ENCODE results near the gene OR2T2. TPM values are rescaled to one million over a fixed set of nuclear protein-coding genes. Genes with fewer than 3 reads are reported as not detected.
A peak's percentile ranks its signal among the peaks of the same experiment; 100 is the strongest.
"Not testable (repeated sequence)": the region's sequence is repeated elsewhere in the genome, so short reads cannot be mapped to it uniquely, and the experiment has no call there.

OR2T2 gene
- not detected in 2 replicates for total RNA-seq
- not detected in 2 replicates for polyA plus RNA-seq
- not detected in 2 replicates for polyA plus RNA-seq (2012)
- not detected in 2 replicates for polyA minus RNA-seq (ENCODE audit: low replicate concordance)

- H2AFZ ChIP-seq (ENCODE audit: low read length); H4K20me1 ChIP-seq (ENCODE audit: control insufficient read depth, extremely low read depth, insufficient read depth, low read length); H3K9me3 ChIP-seq (ENCODE audit: control insufficient read depth, insufficient read depth, low read depth, low read length); H3K4me3 ChIP-seq (replicated peaks in 1 of 4; ENCODE audit: control extremely low read depth in 1 of 4, insufficient read depth in 1 of 4, low read depth in 3 of 4, low read length in 4 of 4); DNase-seq (ENCODE audit: low read depth in 2 of 2); H3K4me1 ChIP-seq (ENCODE audit: control insufficient read depth, extremely low read depth, insufficient read depth, low read length); H3K4me2 ChIP-seq (ENCODE audit: extremely low read depth, insufficient read depth, low read length); H3K27ac ChIP-seq (ENCODE audit: insufficient read depth, low read length); H3K79me2 ChIP-seq (ENCODE audit: control insufficient read depth, insufficient read depth, low read length); H3K9ac ChIP-seq (ENCODE audit: insufficient read depth, low read length); H3K36me3 ChIP-seq (ENCODE audit: control insufficient read depth, insufficient read depth, low read length); H3K27me3 ChIP-seq (ENCODE audit: control insufficient read depth, insufficient read depth, low read length): not testable (repeated sequence)
These were observed at the start of gene OR2T2 for GRCh38 chr1:248445399-248445798. Gene OR2T2, plus strand, starts transcription at chr1:248445637. Its CDS starts 7,161 bp downstream, at chr1:248452798.

GRCh38 chr1:248402748-248403147 lies 42.7 kb upstream of the OR2T2 start, which contains the start of gene OR2T1:
Gene OR2T1, plus strand, starts transcription at chr1:248403048. Its CDS starts 3,100 bp downstream, at chr1:248406148.
- no peak within 1 kb of the TSS for H3K27ac ChIP-seq (ENCODE audit: insufficient read depth, low read length)
- H3K9ac ChIP-seq (ENCODE audit: insufficient read depth, low read length): no peak within 1 kb of the TSS
- no peak within 1 kb of the TSS for H3K4me2 ChIP-seq (ENCODE audit: extremely low read depth, insufficient read depth, low read length)
- no peaks in the 10 kb centered on the region for H3K27me3 ChIP-seq (ENCODE audit: control insufficient read depth, insufficient read depth, low read length)
- H4K20me1 ChIP-seq (ENCODE audit: control insufficient read depth, extremely low read depth, insufficient read depth, low read length): no peaks in the 10 kb centered on the region
- H3K36me3 ChIP-seq (ENCODE audit: control insufficient read depth, insufficient read depth, low read length): no peaks in the 10 kb centered on the region
- DNase-seq (ENCODE audit: low read depth in 2 of 2): no peak
- TF ChIP-seq EZH2 (IDR thresholded peaks at IDR 0.05; ENCODE audit: low read length, missing control alignments) (no peak), CTCF (conservative IDR thresholded peaks at IDR 0.05 in 1 of 2, IDR thresholded peaks at IDR 0.05 in 1 of 2; ENCODE audit: low read depth in 1 of 2, low read length in 2 of 2) (no peak)
- H2AFZ ChIP-seq (ENCODE audit: low read length): no peak within 1 kb of the TSS
- H3K9me3 ChIP-seq (ENCODE audit: control insufficient read depth, insufficient read depth, low read depth, low read length): no peaks in the 10 kb centered on the region
- no peaks in the 10 kb centered on the region for H3K4me1 ChIP-seq (ENCODE audit: control insufficient read depth, extremely low read depth, insufficient read depth, low read length)
- no peak within 1 kb of the TSS for H3K4me3 ChIP-seq (replicated peaks in 1 of 4; ENCODE audit: control extremely low read depth in 1 of 4, insufficient read depth in 1 of 4, low read depth in 3 of 4, low read length in 4 of 4)
- H3K79me2 ChIP-seq (ENCODE audit: control insufficient read depth, insufficient read depth, low read length): no peaks in the 10 kb centered on the region

GRCh38 chr1:248404024-248404423 lies 41.4 kb upstream of the OR2T2 start:
- H3K9me3 ChIP-seq (ENCODE audit: control insufficient read depth, insufficient read depth, low read depth, low read length): no peaks in the 10 kb centered on the region
- H3K79me2 ChIP-seq (ENCODE audit: control insufficient read depth, insufficient read depth, low read length): no peaks in the 10 kb centered on the region
- no peaks in the 10 kb centered on the region for H3K4me1 ChIP-seq (ENCODE audit: control insufficient read depth, extremely low read depth, insufficient read depth, low read length)
- H4K20me1 ChIP-seq (ENCODE audit: control insufficient read depth, extremely low read depth, insufficient read depth, low read length): no peaks in the 10 kb centered on the region
- H2AFZ ChIP-seq (ENCODE audit: low read length): no peak overlapping the region
- H3K4me2 ChIP-seq (ENCODE audit: extremely low read depth, insufficient read depth, low read length): no peak overlapping the region
- no peaks in the 10 kb centered on the region for H3K36me3 ChIP-seq (ENCODE audit: control insufficient read depth, insufficient read depth, low read length)
- H3K9ac ChIP-seq (ENCODE audit: insufficient read depth, low read length): no peak overlapping the region
- no peak overlapping the region for H3K4me3 ChIP-seq (replicated peaks in 1 of 4; ENCODE audit: control extremely low read depth in 1 of 4, insufficient read depth in 1 of 4, low read depth in 3 of 4, low read length in 4 of 4)
- TF ChIP-seq EZH2 (IDR thresholded peaks at IDR 0.05; ENCODE audit: low read length, missing control alignments) (no peak), CTCF (conservative IDR thresholded peaks at IDR 0.05 in 1 of 2, IDR thresholded peaks at IDR 0.05 in 1 of 2; ENCODE audit: low read depth in 1 of 2, low read length in 2 of 2) (no peak)
- DNase-seq (ENCODE audit: low read depth in 2 of 2): peak in 1 of 2 donors; percentile 1
- H3K27me3 ChIP-seq (ENCODE audit: control insufficient read depth, insufficient read depth, low read length): no peaks in the 10 kb centered on the region
- no peak overlapping the region for H3K27ac ChIP-seq (ENCODE audit: insufficient read depth, low read length)

Measured in fibroblast of lung (primary cell).